IPS DF 6.9 (cell line): ENCODE data around the gene GIMAP1.
"Not testable (repeated sequence)": the region's sequence is repeated elsewhere in the genome, so short reads cannot be mapped to it uniquely, and the experiment has no call there.

Source experiments
- DNase-seq: peaks from one replicate; pipeline ENCODE4 v3.0.0-alpha.2; 2013; ENCODE audit warnings: low read depth, low spot score
- H3K27ac ChIP-seq: one replicate; pipeline ENCODE4 v1.5.1; 2013; ENCODE audit warnings: low read length, control low read depth
- H3K27me3 ChIP-seq: 2 replicates; pipeline ENCODE4 v1.6.1; 2013; ENCODE audit warnings: mild to moderate bottlenecking, low read length; ENCODE audit not compliant: control insufficient read depth, insufficient read depth
- H3K36me3 ChIP-seq: 2 replicates; pipeline ENCODE4 v1.6.1; 2013; ENCODE audit warnings: low read length; ENCODE audit not compliant: control insufficient read depth, insufficient read depth
- H3K4me1 ChIP-seq: 2 replicates; pipeline ENCODE4 v1.6.1; 2013; ENCODE audit warnings: low read length; ENCODE audit not compliant: control insufficient read depth, insufficient read depth
- H3K4me3 ChIP-seq: 2 replicates; pipeline ENCODE4 v1.5.1; 2013; ENCODE audit warnings: mild to moderate bottlenecking, low read length
- H3K9me3 ChIP-seq: 2 replicates; pipeline ENCODE4 v1.6.1; 2013; ENCODE audit warnings: low read length, inconsistent platforms; ENCODE audit not compliant: control insufficient read depth, insufficient read depth
- WGBS: extraction: QIAGEN DNeasy Blood & Tissue Kit; methylation state at CpG from one replicate; pipeline ENCODE4 v1.1.7; 2013; ENCODE audit warnings: mixed read lengths, missing lambda C conversion rate; ENCODE audit not compliant: insufficient read length, insufficient coverage; 5-methylcytosine and 5-hydroxymethylcytosine counted together

GIMAP1 gene

DNA sequence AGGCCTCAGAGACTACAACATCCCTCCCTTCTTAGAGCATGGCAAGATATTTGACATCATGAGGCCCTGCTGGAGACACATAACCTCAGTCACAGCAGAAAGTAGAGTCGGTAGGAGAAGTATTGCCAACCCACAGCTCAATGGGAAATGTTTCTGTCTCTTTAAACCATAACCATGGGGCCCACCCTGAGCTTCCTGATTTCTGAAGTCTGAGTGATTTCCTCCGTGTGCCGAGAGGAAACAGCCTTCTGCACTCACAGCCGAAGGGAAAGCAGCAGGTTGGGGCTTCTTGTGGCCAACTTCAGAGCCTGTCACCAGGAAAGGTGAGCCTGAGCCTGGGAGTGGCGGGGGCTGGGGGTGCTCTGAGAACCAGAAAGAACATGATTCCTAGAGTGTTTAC, at the start of gene GIMAP1:
Gene GIMAP1, plus strand, starts transcription at position 246 of the 400 bp plus-strand sequence. CDS start 2,435 bp downstream, outside the sequence.
- H3K4me1 ChIP-seq = no peaks in the 10 kb centered on the region
- no peak within 1 kb of the TSS for H3K27ac ChIP-seq
- H3K27me3 ChIP-seq = no peaks in the 10 kb centered on the region
- DNase-seq = no peak
- WGBS = no CpG with 5 or more reads among the region's 5 CpGs
- no peak within 1 kb of the TSS for H3K4me3 ChIP-seq
- H3K36me3 ChIP-seq = no peaks in the 10 kb centered on the region; the same call in 1 of the 2 replicates
- no peaks in the 10 kb centered on the region for H3K9me3 ChIP-seq

DNA sequence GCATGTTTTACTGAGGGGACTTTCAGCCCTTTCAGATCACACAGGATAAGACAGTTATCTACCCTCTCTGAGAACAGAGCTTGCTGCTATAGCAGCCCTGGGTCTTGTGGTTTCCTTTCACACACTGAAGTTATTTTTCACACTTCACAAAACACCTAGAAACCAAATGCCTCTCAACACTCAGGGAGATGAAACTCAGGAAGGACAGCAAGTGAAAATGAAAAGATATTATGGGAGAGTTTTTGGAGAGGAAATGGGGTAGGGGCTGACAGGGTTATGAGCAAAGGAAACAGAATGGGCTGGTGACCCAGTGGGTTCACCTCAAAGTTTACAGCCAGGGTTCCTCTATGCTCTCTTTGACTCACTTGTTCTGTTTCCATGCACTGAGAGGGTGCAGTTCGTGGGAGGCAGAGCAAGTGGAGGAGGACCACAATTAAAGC, 47.9 kb upstream of the GIMAP1 start:
- Histone ChIP-seq H3K27ac (no peak overlapping the region), H3K4me1 (no peaks in the 10 kb centered on the region)
- WGBS = no CpG with 5 or more reads among the region's 1 CpG

GRCh38 chr7:150668977-150669376, 47.4 kb upstream of the GIMAP1 start:
- H3K4me3 ChIP-seq = no peak overlapping the region
- peaks cover 2% of the 10 kb centered on the region for H3K27me3 ChIP-seq
- DNase-seq = no peak
- no peak overlapping the region for H3K27ac ChIP-seq
- no peaks in the 10 kb centered on the region for H3K4me1 ChIP-seq
- H3K9me3 ChIP-seq = no peaks in the 10 kb centered on the region
- no peaks in the 10 kb centered on the region for H3K36me3 ChIP-seq

More for the DNA sequence above, 47.9 kb upstream of the GIMAP1 start:
- Histone ChIP-seq H3K36me3 (no peaks in the 10 kb centered on the region), H3K9me3 (no peaks in the 10 kb centered on the region), H3K27me3 (peaks cover 2% of the 10 kb centered on the region), H3K4me3 (no peak overlapping the region)
- no peak for DNase-seq

- not testable (repeated sequence) for H3K9me3 ChIP-seq, H3K27me3 ChIP-seq, H3K4me1 ChIP-seq, H3K4me3 ChIP-seq, H3K27ac ChIP-seq, DNase-seq, H3K36me3 ChIP-seq
- WGBS = no CpG with 5 or more reads among the region's 7 CpGs
These were observed 44.4 kb upstream of the GIMAP1 start for GRCh38 chr7:150671798-150672585.

DNA sequence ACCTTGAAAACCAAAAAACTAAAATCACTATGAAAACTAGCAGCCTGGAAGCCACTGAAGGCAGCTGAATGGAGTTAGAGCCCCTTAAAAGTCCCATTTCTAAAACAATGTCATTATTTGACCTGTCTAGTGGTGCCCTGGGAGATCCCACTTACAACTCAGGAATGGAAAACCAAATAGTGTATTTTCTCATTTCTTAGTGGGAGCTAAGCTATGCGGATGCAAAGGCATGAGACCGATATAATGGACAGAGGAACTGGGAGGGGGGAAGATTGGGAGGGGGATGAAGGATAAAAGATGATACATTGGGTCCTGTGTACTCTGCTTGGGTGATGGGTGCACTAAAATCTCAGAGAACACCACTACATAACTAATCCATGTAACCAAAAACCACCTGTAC, 40.7 kb upstream of the GIMAP1 start:
- WGBS = no CpG with 5 or more reads among the region's 2 CpGs
- no peaks in the 10 kb centered on the region for H3K36me3 ChIP-seq
- no peak overlapping the region for H3K27ac ChIP-seq
- H3K4me3 ChIP-seq = no peak overlapping the region
- no peaks in the 10 kb centered on the region for H3K9me3 ChIP-seq
- H3K27me3 ChIP-seq = no peaks in the 10 kb centered on the region
- H3K4me1 ChIP-seq = no peaks in the 10 kb centered on the region
- DNase-seq = no peak

DNA sequence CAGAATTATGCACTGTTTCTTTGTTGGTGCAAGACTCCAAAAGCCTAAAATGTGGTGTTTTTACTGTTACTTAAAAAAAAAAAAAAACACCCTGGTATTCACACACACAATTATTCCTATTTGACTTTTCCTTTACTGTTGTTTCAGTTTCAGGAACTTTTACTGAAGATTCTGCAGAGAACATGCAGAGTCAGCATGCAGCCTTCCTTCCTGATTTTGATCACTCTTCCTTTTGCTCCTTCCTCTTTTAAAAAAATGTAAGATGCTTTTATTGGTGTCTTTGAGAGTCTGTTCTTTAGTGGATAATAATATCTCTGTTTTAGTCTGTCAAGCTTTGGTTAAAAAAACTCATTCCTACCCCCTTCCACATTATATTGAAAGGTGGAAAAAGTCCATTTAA, 40.1 kb upstream of the GIMAP1 start:
- not testable (repeated sequence) for DNase-seq, H3K4me1 ChIP-seq, H3K9me3 ChIP-seq, H3K27me3 ChIP-seq, H3K36me3 ChIP-seq, H3K4me3 ChIP-seq, H3K27ac ChIP-seq

DNA sequence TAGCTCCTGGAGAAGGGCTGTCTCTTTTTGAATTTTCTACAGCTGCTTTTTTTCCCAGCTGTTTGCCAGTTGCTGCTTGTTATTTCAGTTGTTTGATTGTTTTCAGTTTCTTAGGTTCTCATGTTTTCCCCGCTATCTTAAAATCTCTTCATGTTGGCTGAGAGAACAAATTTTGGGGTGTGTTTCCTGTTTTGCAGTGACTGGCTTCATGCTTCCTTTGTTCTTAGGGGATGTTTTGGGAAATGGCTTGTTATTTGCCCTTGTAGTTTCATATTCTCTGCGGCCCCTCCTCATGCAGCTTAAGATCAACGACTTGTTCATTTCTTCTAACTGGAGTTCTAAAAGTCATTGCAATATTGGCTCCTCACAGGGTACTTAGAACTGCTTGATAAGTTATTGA, 39.6 kb upstream of the GIMAP1 start:
- H3K27ac ChIP-seq, H3K4me3 ChIP-seq, DNase-seq, H3K4me1 ChIP-seq, H3K9me3 ChIP-seq, H3K27me3 ChIP-seq, H3K36me3 ChIP-seq: not testable (repeated sequence)
- no CpG with 5 or more reads among the region's 3 CpGs for WGBS

- H3K36me3 ChIP-seq, H3K27me3 ChIP-seq, H3K4me3 ChIP-seq, H3K9me3 ChIP-seq, H3K27ac ChIP-seq, DNase-seq, H3K4me1 ChIP-seq: not testable (repeated sequence)
- WGBS = no CpG with 5 or more reads among the region's 11 CpGs
These were observed 37.8 kb upstream of the GIMAP1 start for GRCh38 chr7:150678601-150679000.

GRCh38 chr7:150680364-150680763, 36.0 kb upstream of the GIMAP1 start:
- no CpG with 5 or more reads among the region's 2 CpGs for WGBS
- DNase-seq, H3K4me3 ChIP-seq, H3K36me3 ChIP-seq, H3K4me1 ChIP-seq, H3K27ac ChIP-seq, H3K27me3 ChIP-seq, H3K9me3 ChIP-seq: not testable (repeated sequence)

DNA sequence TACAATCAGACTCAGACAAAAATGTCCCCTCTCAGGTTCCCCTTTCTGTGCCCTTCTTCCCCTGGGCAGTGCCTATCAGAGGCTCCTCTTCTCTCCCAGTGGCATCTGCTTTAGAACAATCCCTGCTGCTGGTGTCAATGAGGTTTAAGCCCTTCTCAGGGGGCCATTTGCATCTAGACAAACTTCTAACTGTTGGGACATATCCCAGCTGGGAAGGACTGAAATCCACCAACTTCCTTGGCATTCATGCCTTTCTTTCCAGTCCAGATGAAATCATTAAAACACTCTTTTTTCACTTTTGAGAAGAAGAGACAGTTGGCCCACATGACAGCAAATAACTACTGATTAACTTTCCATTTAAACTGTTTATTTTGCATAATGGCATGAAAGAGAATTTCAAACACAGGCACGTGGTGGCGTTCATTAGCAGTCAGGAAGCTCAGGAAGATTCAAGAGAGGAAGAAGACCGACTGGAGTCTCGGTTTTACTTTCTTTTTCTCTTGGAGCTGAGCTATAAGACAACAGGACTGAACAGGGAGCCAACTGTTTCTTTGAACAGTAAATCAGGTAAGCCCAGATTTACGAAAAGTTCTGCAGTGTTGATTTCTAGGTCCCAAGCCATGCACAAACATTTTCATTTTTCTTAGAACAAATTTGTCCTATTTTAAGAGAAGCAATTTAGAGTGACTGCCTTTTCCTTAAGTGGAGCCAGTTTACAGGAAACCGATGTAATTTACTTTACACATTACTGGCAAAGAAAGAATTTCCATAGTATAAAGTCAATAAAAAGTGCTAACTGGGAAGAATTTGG, 31.0 kb upstream of the GIMAP1 start, which contains the start of gene GIMAP2:
Gene GIMAP2, plus strand, starts transcription at position 488 of the 811 bp plus-strand sequence. CDS start 1,354 bp downstream, outside the sequence.
- no peak for DNase-seq
- no peak within 1 kb of the TSS for H3K27ac ChIP-seq
- no peaks in the 10 kb centered on the region for H3K36me3 ChIP-seq
- H3K4me3 ChIP-seq = no peak within 1 kb of the TSS
- H3K9me3 ChIP-seq = no peaks in the 10 kb centered on the region
- peaks cover 2% of the 10 kb centered on the region; the same call in 1 of the 2 replicates for H3K4me1 ChIP-seq
- WGBS = no CpG with 5 or more reads among the region's 6 CpGs
- H3K27me3 ChIP-seq = no peaks in the 10 kb centered on the region
